Measurements from ENCODE around the gene RUSC1. TPM values are rescaled to one million over a fixed set of nuclear protein-coding genes. Genes with fewer than 3 reads are reported as not detected.

RUSC1 gene
- total and polyA plus RNA-seq, 2 donors (not counting 1 experiment from before 2014, with no cell fraction given): 19.3 to 20.3 TPM

GRCh38 chr1:155282488-155283091 lies 38.1 kb upstream of the RUSC1 start:
- 96% methylated on average over 16 of the region's 29 CpGs for WGBS (ENCODE audit: insufficient coverage)
- peaks cover 6 to 12% of the 10 kb centered on the region in 2 donors for H3K4me1 ChIP-seq (ENCODE audit: control insufficient read depth in 2 of 2, insufficient read depth in 2 of 2, low read length in 2 of 2)
- no peak overlapping the region for H3K27ac ChIP-seq (ENCODE audit: low read length in 2 of 2)
- H3K4me2 ChIP-seq (replicated peaks; ENCODE audit: low read depth, low read length, poor library complexity, severe bottlenecking): no peak overlapping the region
- ATAC-seq (ENCODE audit: low read depth): no peak
- no peaks in the 10 kb centered on the region for H3K36me3 ChIP-seq (replicated peaks in 1 of 2; ENCODE audit: control extremely low read depth in 1 of 2, control insufficient read depth in 1 of 2, extremely low read depth in 1 of 2, insufficient read depth in 2 of 2, low read length in 1 of 2)
- H4K20me1 ChIP-seq (ENCODE audit: control insufficient read depth, insufficient read depth, low read length, poor library complexity, severe bottlenecking): no peaks in the 10 kb centered on the region
- no peak overlapping the region for H2AFZ ChIP-seq (ENCODE audit: insufficient read depth, low read depth, low read length, poor library complexity, severe bottlenecking)
- H3K9ac ChIP-seq (ENCODE audit: low read length): no peak overlapping the region
- ChIA-PET CTCF (no interaction called here), POLR2A (no interaction called here)
- Mint-ChIP-seq H3K9me3 (ENCODE audit: insufficient read depth) (no peaks in the 10 kb centered on the region), H3K4me1 (peaks cover 8% of the 10 kb centered on the region), H3K27me3 (no peaks in the 10 kb centered on the region), H3K27ac (no peak overlapping the region), H3K4me3 (no peak overlapping the region)
- no peaks in the 10 kb centered on the region for H3K9me3 ChIP-seq (ENCODE audit: control extremely low read depth in 1 of 3, control insufficient read depth in 2 of 3, insufficient read depth in 1 of 3, low read length in 2 of 3)
- intact Hi-C loops (cut with micrococcal nuclease): no loop called here
- TF ChIP-seq EZH2 (IDR thresholded peaks at IDR 0.05; ENCODE audit: borderline replicate concordance, insufficient read depth, low read depth, low read length, poor library complexity, severe bottlenecking): no peak
- TF ChIP-seq, protein P1, sequence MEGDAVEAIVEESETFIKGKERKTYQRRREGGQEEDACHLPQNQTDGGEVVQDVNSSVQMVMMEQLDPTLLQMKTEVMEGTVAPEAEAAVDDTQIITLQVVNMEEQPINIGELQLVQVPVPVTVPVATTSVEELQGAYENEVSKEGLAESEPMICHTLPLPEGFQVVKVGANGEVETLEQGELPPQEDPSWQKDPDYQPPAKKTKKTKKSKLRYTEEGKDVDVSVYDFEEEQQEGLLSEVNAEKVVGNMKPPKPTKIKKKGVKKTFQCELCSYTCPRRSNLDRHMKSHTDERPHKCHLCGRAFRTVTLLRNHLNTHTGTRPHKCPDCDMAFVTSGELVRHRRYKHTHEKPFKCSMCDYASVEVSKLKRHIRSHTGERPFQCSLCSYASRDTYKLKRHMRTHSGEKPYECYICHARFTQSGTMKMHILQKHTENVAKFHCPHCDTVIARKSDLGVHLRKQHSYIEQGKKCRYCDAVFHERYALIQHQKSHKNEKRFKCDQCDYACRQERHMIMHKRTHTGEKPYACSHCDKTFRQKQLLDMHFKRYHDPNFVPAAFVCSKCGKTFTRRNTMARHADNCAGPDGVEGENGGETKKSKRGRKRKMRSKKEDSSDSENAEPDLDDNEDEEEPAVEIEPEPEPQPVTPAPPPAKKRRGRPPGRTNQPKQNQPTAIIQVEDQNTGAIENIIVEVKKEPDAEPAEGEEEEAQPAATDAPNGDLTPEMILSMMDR (IDR thresholded peaks at IDR 0.05): no peak
- DNase-seq: no peak
- H3K4me3 ChIP-seq (ENCODE audit: control extremely low read depth in 1 of 5, extremely low read depth in 1 of 5, insufficient read depth in 1 of 5, low read depth in 2 of 5, low read length in 4 of 5): no peak overlapping the region
- H3K27me3 ChIP-seq (replicated peaks in 1 of 4; ENCODE audit: control extremely low read depth in 1 of 4, control insufficient read depth in 3 of 4, insufficient read depth in 4 of 4, low read length in 3 of 4): no peaks in the 10 kb centered on the region
- H3K79me2 ChIP-seq (ENCODE audit: control insufficient read depth, insufficient read depth, low read length): no peaks in the 10 kb centered on the region

DNA sequence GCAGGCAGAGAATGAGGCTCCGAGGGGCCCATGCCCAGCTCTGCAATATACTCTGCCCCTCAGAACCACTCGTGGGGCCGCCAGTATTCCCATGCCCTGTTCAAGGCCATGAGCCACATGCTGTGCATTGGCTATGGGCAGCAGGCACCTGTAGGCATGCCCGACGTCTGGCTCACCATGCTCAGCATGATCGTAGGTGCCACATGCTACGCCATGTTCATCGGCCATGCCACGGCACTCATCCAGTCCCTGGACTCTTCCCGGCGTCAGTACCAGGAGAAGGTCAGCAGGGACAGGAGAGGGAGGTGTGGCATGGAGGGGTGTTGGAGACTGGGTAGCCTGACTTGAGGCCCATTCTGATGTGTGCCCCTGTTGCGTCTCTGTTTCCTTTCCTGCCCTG lies 36.2 kb upstream of the RUSC1 start:
- ATAC-seq (ENCODE audit: low read depth) (no peak), DNase-seq (no peak)
- Histone ChIP-seq H3K4me1 (ENCODE audit: control insufficient read depth in 2 of 2, insufficient read depth in 2 of 2, low read length in 2 of 2) (no peaks in the 10 kb centered on the region), H3K9ac (ENCODE audit: low read length) (no peak overlapping the region), H3K9me3 (ENCODE audit: control extremely low read depth in 1 of 3, control insufficient read depth in 2 of 3, insufficient read depth in 1 of 3, low read length in 2 of 3) (no peaks in the 10 kb centered on the region), H3K4me2 (replicated peaks; ENCODE audit: low read depth, low read length, poor library complexity, severe bottlenecking) (no peak overlapping the region), H3K79me2 (ENCODE audit: control insufficient read depth, insufficient read depth, low read length) (no peaks in the 10 kb centered on the region), H4K20me1 (ENCODE audit: control insufficient read depth, insufficient read depth, low read length, poor library complexity, severe bottlenecking) (no peaks in the 10 kb centered on the region), H3K4me3 (ENCODE audit: control extremely low read depth in 1 of 5, extremely low read depth in 1 of 5, insufficient read depth in 1 of 5, low read depth in 2 of 5, low read length in 4 of 5) (no peak overlapping the region), H3K27me3 (replicated peaks in 1 of 4; ENCODE audit: control extremely low read depth in 1 of 4, control insufficient read depth in 3 of 4, insufficient read depth in 4 of 4, low read length in 3 of 4) (no peaks in the 10 kb centered on the region), H3K36me3 (replicated peaks in 1 of 2; ENCODE audit: control extremely low read depth in 1 of 2, control insufficient read depth in 1 of 2, extremely low read depth in 1 of 2, insufficient read depth in 2 of 2, low read length in 1 of 2) (no peaks in the 10 kb centered on the region), H2AFZ (ENCODE audit: insufficient read depth, low read depth, low read length, poor library complexity, severe bottlenecking) (no peak overlapping the region), H3K27ac (ENCODE audit: low read length in 2 of 2) (no peak overlapping the region)
- Mint-ChIP-seq H3K4me1 (no peaks in the 10 kb centered on the region), H3K4me3 (no peak overlapping the region), H3K27ac (no peak overlapping the region), H3K9me3 (ENCODE audit: insufficient read depth) (no peaks in the 10 kb centered on the region), H3K27me3 (no peaks in the 10 kb centered on the region)
- POLR2A ChIA-PET: no interaction called here
- intact Hi-C loops (cut with micrococcal nuclease): no loop called here
- 96% methylated on average over 12 of the region's 12 CpGs for WGBS (ENCODE audit: insufficient coverage)
- TF ChIP-seq, protein P1 (IDR thresholded peaks at IDR 0.05): no peak
- no peak for TF ChIP-seq EZH2 (IDR thresholded peaks at IDR 0.05; ENCODE audit: borderline replicate concordance, insufficient read depth, low read depth, low read length, poor library complexity, severe bottlenecking)
- CTCF ChIA-PET: no interaction called here
